Panc1 (cell line): ENCODE results near the gene ZIC2. TPM values are rescaled to one million over a fixed set of nuclear protein-coding genes. Genes with fewer than 3 reads are reported as not detected.
"Not testable (repeated sequence)": the region's sequence is repeated elsewhere in the genome, so short reads cannot be mapped to it uniquely, and the experiment has no call there.

ENCODE experiments used
- ATAC-seq: fragments of 200-7000 bp; cut with Tn5 transposase; 2 replicates; pipeline ENCODE4 v1.9.1; 2020; ENCODE audit warnings: mild to moderate bottlenecking, moderate library complexity
- BruUV-seq: library from RNA; stranded (reverse); fragments of 400-500 nt; replicated peaks from 2 replicates; lab custom pipeline; 2021; lab: Mats Ljungman, UMichigan
- CTCF ChIA-PET: fragments of 300-600 bp; sonication (Branson Sonifier 250); formaldehyde crosslinking; loops from one replicate; lab custom pipeline; 2022; ENCODE audit warnings: antibody characterized with exemption; lab: Charles Lee
- POLR2A ChIA-PET: fragments of 300-600 bp; sonication (Branson Sonifier 250); formaldehyde crosslinking; loops from one replicate; lab custom pipeline; 2022; ENCODE audit warnings: antibody characterized with exemption; lab: Charles Lee
- DNase-seq: peaks from one replicate; pipeline ENCODE4 v3.0.0-alpha.2; 2010; ENCODE audit warnings: low read depth, low spot score
- H3K27ac ChIP-seq: 2 replicates; pipeline ENCODE4 v1.5.1; 2011; ENCODE audit warnings: mild to moderate bottlenecking, low read length, inconsistent platforms
- H3K27me3 ChIP-seq: fragments of 200-500 bp; sonication (Bioruptor generic); 2 replicates; pipeline ENCODE4 v1.6.0; 2014; ENCODE audit warnings: low read length, inconsistent platforms; ENCODE audit not compliant: control insufficient read depth, insufficient read depth
- H3K36me3 ChIP-seq: fragments of 200-500 bp; sonication (Bioruptor generic); 2 replicates; pipeline ENCODE4 v1.5.1; 2014; ENCODE audit warnings: inconsistent platforms, mild to moderate bottlenecking, low read length, moderate library complexity; ENCODE audit not compliant: control insufficient read depth, insufficient read depth
- H3K4me1 ChIP-seq: 2 replicates; pipeline ENCODE4 v1.5.1; 2011; ENCODE audit warnings: inconsistent platforms, mild to moderate bottlenecking, low read length, moderate library complexity; ENCODE audit not compliant: control insufficient read depth, insufficient read depth
- H3K4me3 ChIP-seq, 2 experiments: 2 replicates each; pipeline ENCODE4 v1.5.1; 2011 to 2012; ENCODE audit warnings: low read depth in 2 of 2, low read length in 2 of 2, mild to moderate bottlenecking in 2 of 2, inconsistent platforms in 1 of 2, moderate library complexity in 1 of 2
- H3K9me3 ChIP-seq: fragments of 200-500 bp; sonication (Bioruptor generic); 2 replicates; pipeline ENCODE4 v1.5.1; 2014; ENCODE audit warnings: low read depth, mild to moderate bottlenecking, inconsistent platforms, low read length, moderate library complexity; ENCODE audit not compliant: control insufficient read depth, insufficient read depth
- CTCF ChIP-seq: fragments of 450-650 bp; IDR thresholded peaks from 2 replicates; pipeline ENCODE4 v1.5.1; 2017; ENCODE audit warnings: mild to moderate bottlenecking
- POLR2AphosphoS5 ChIP-seq: IDR thresholded peaks from 2 replicates; pipeline ENCODE4 v1.6.1; 2012; ENCODE audit warnings: mild to moderate bottlenecking, low read depth, low read length, moderate library complexity
- REST ChIP-seq, 2 experiments: IDR thresholded peaks; 2 replicates each; pipeline ENCODE4 v1.6.1; 2011 to 2012; ENCODE audit warnings: low read depth in 2 of 2, control low read depth in 1 of 2, low read length in 1 of 2, mild to moderate bottlenecking in 1 of 2, moderate library complexity in 1 of 2; ENCODE audit not compliant: insufficient read depth in 1 of 2
- SIN3A ChIP-seq: IDR thresholded peaks from 2 replicates; pipeline ENCODE4 v1.6.1; 2012; ENCODE audit warnings: low read depth, mild to moderate bottlenecking, low read length, moderate library complexity, borderline replicate concordance; ENCODE audit not compliant: insufficient read depth
- TCF7L2 ChIP-seq: IDR thresholded peaks from 2 replicates; pipeline ENCODE4 v1.6.1; 2011; ENCODE audit warnings: mild to moderate bottlenecking, low read depth, low read length, inconsistent platforms
- in situ Hi-C: cut with HindIII; loops from 2 replicates; pipeline ENCODE4 v1.10.0; 2016; ENCODE audit warnings: low sequenced_read_pairs, low pct_unique_long_range_greater_than_20kb
- intact Hi-C: fragments of 100-400 bp; cut with micrococcal nuclease; formaldehyde crosslinking; loops from one replicate; pipeline ENCODE4 v1.10.0; 2022; ENCODE audit not compliant: unreplicated experiment
- total RNA-seq: library from RNA; stranded (reverse); gene quantifications from one replicate; pipeline ENCODE4 v1.2.1, GENCODE V29; 2021; ENCODE audit not compliant: unreplicated experiment

ZIC2 gene
- total RNA-seq, 1 experiment from 2014 or later = 54.5 TPM

GRCh38 chr13:99944102-99944501 is 37.5 kb upstream of the ZIC2 start:
- Histone ChIP-seq H3K9me3 (no peaks in the 10 kb centered on the region), H3K4me1 (no peaks in the 10 kb centered on the region), H3K36me3 (no peaks in the 10 kb centered on the region), H3K4me3 (no peak overlapping the region), H3K27me3 (no peaks in the 10 kb centered on the region), H3K27ac (no peak overlapping the region)
- TF ChIP-seq REST (IDR thresholded peaks at IDR 0.05; ENCODE audit: insufficient read depth in 1 of 2, low read depth in 2 of 2, low read length in 1 of 2) (no peak), POLR2AphosphoS5 (no peak), SIN3A (no peak), CTCF (no peak), TCF7L2 (no peak)
- no peak for DNase-seq
- POLR2A ChIA-PET = no interaction called here
- no peak for ATAC-seq
- in situ Hi-C loops (no loop called here), intact Hi-C loops (no loop called here)
- CTCF ChIA-PET = no interaction called here
- no TSS peak for BruUV-seq

- POLR2A ChIA-PET = no interaction called here
- in situ Hi-C loops (no loop called here), intact Hi-C loops (no loop called here)
- H3K27ac ChIP-seq = no peak overlapping the region
- no peak for DNase-seq
- TF ChIP-seq REST (IDR thresholded peaks at IDR 0.05; ENCODE audit: insufficient read depth in 1 of 2, low read depth in 2 of 2, low read length in 1 of 2) = no peak
- no peak for TF ChIP-seq SIN3A
- no peak for TF ChIP-seq TCF7L2
- no peak for TF ChIP-seq POLR2AphosphoS5
- TF ChIP-seq CTCF = no peak
- CTCF ChIA-PET = no interaction called here
- no peaks in the 10 kb centered on the region for H3K27me3 ChIP-seq
- BruUV-seq = no TSS peak
- H3K4me3 ChIP-seq = no peak overlapping the region
- H3K4me1 ChIP-seq = no peaks in the 10 kb centered on the region
- H3K36me3 ChIP-seq = no peaks in the 10 kb centered on the region
- no peak for ATAC-seq
- H3K9me3 ChIP-seq = no peaks in the 10 kb centered on the region
These were observed 37.0 kb upstream of the ZIC2 start for GRCh38 chr13:99944606-99945005.

GRCh38 chr13:99945515-99945914 is 36.1 kb upstream of the ZIC2 start:
- in situ Hi-C loops = not testable (repeated sequence)

More at GRCh38 chr13:99945515-99945914, 36.1 kb upstream of the ZIC2 start:
- CTCF ChIA-PET, H3K36me3 ChIP-seq, intact Hi-C loops, H3K27me3 ChIP-seq, DNase-seq, H3K4me1 ChIP-seq, ATAC-seq, H3K27ac ChIP-seq, H3K4me3 ChIP-seq, POLR2A ChIA-PET, BruUV-seq, H3K9me3 ChIP-seq: not testable (repeated sequence)
